Pancreas (tissue), 10 donors: ENCODE results near the gene MYO9B. TPM values are rescaled to one million over a fixed set of nuclear protein-coding genes. Genes with fewer than 3 reads are reported as not detected.

ENCODE experiments used
- ATAC-seq, 4 donors: fragments of 200-7000 bp; cut with Tn5 transposase; one replicate each; pipeline versions ENCODE4 v1.8.0 to v1.9.1; 2020; ENCODE audit warnings: mild to moderate bottlenecking in 4 of 4, moderate library complexity in 4 of 4
- DNase-seq, 6 donors: peaks; one replicate each; pipeline ENCODE4 v3.0.0-alpha.2; 2020
- FAIRE-seq: peaks from 2 replicates; lab custom pipeline; 2012; peaks lifted over from hg19 to GRCh38; lab: Jason Lieb, UNC
- H3K27ac ChIP-seq, 4 donors: fragments of 200-600 bp; sonication (generic); 1 replicate in 3 of 4; 2 replicates in 1 of 4; pipeline versions ENCODE4 v1.5.0 to v1.8.0; 2020
- H3K27me3 ChIP-seq, 4 donors: fragments of 200-600 bp; one replicate each; pipeline ENCODE4 v1.8.0; 2021
- H3K36me3 ChIP-seq, 3 donors: fragments of 200-600 bp; sonication (generic) in 1 of 3; one replicate each; pipeline versions ENCODE4 v1.5.0 to v1.8.0; 2020 to 2021
- H3K4me1 ChIP-seq, 3 donors: fragments of 200-600 bp; one replicate each; pipeline ENCODE4 v1.8.0; 2021
- H3K4me3 ChIP-seq, 4 donors: fragments of 200-600 bp; sonication (generic) in 2 of 4; one replicate each; pipeline versions ENCODE4 v1.5.0 to v1.8.0; 2020 to 2021
- H3K9me3 ChIP-seq, 4 donors: fragments of 200-600 bp; one replicate each; pipeline ENCODE4 v1.8.0; 2021
- WGBS, 2 donors: extraction: QIAGEN DNeasy Blood & Tissue Kit; methylation state at CpG; one replicate each; pipeline ENCODE4 v1.1.7; 2013; 5-methylcytosine and 5-hydroxymethylcytosine counted together
- intact Hi-C, 3 donors: fragments of 100-400 bp; cut with DNase I; formaldehyde crosslinking; loops; one replicate each; pipeline versions ENCODE4 v1.11.1 to v1.14.2; 2022
- polyA plus RNA-seq, 2 donors: library from polyadenylated mRNA; stranded (reverse); fragments of 200-250 nt; gene quantifications; one replicate each; pipeline ENCODE4 v1.2.3, GENCODE V29; 2013
- total RNA-seq, 6 donors: library from RNA; stranded (reverse); fragmentation: NEBNext Ultra II Directional in 4 of 6; extraction: Animal tissue kit (Norgen Biotek cat#: 25700) in 4 of 6; gene quantifications; one replicate each; pipeline versions ENCODE4 v1.2.1 to v1.2.4, GENCODE V29; 2021 to 2023
- TF ChIP-seq, protein P1 (sequence below), 4 donors: fragments of 200-600 bp; sonication (generic) in 3 of 4; IDR thresholded peaks; one replicate each; pipeline versions ENCODE4 v1.5.0 to v1.8.0; 2021; ENCODE audit warnings: antibody characterized with exemption in 4 of 4
- donor health status: healthy with polysubstance abuse.
- donor health status: DM: no; HTN: no; CAD: no; lungs with moderate emphysema.
- donor health status: DM: no; HTN: no; CAD: no.
- donor health status: control.
- donor health status: control.
- donor health status: Bipolar disorder and iron deficiency.
- donor health status: DM: yes; HTN: yes; CAD: no.
- donor health status: DM: no; HTN: no; CAD: no.
- donor health status: DM: no; HTN: no; CAD: no.
- donor health status: DM: yes; HTN: yes; CAD: no.

The MYO9B gene
- total and polyA plus RNA-seq, 8 donors, result 16.6 to 53.4 (median 23.4) TPM

DNA sequence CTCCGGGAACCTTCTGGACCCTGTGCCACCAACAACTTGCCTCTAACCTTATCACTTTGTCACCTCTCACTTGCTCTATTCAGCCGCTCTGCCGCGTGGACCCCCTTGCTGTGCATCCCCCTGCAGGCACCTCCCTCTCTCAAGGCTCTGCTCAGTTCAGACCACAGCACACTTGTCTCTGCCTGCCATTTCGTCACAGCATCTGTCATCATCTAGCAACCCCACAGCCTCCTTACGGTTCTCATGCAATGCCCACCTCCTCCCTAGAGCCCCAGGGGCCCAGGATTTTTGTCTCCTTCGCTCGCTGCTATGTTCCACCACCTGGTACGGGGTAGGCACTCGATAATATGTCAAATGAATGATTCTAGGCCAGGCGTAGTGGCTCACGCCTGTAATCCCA lies 5.2 kb upstream of the MYO9B start:
- TF ChIP-seq, protein P1, sequence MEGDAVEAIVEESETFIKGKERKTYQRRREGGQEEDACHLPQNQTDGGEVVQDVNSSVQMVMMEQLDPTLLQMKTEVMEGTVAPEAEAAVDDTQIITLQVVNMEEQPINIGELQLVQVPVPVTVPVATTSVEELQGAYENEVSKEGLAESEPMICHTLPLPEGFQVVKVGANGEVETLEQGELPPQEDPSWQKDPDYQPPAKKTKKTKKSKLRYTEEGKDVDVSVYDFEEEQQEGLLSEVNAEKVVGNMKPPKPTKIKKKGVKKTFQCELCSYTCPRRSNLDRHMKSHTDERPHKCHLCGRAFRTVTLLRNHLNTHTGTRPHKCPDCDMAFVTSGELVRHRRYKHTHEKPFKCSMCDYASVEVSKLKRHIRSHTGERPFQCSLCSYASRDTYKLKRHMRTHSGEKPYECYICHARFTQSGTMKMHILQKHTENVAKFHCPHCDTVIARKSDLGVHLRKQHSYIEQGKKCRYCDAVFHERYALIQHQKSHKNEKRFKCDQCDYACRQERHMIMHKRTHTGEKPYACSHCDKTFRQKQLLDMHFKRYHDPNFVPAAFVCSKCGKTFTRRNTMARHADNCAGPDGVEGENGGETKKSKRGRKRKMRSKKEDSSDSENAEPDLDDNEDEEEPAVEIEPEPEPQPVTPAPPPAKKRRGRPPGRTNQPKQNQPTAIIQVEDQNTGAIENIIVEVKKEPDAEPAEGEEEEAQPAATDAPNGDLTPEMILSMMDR (IDR thresholded peaks at IDR 0.05), result no peak
- Histone ChIP-seq H3K27me3 (no peaks in the 10 kb centered on the region), H3K4me1 (peaks cover 0 to 8% (median 4%) of the 10 kb centered on the region in 3 donors), H3K9me3 (no peaks in the 10 kb centered on the region), H3K27ac (no peak overlapping the region), H3K36me3 (no peaks in the 10 kb centered on the region), H3K4me3 (no peak overlapping the region)
- no peak for ATAC-seq
- DNase-seq, result no peak
- intact Hi-C loops, result no loop called here
- 89 to 92% methylated on average over 12 of the region's 12 CpGs for WGBS, 2 donors
- FAIRE-seq, result no peak

- DNase-seq, result no peak
- no peaks in the 10 kb centered on the region for H3K9me3 ChIP-seq
- FAIRE-seq, result no peak
- H3K4me1 ChIP-seq, result peaks cover 0 to 8% (median 4%) of the 10 kb centered on the region in 3 donors
- H3K27me3 ChIP-seq, result no peaks in the 10 kb centered on the region
- no peak overlapping the region for H3K4me3 ChIP-seq
- ATAC-seq, result no peak
- 85 to 87% methylated on average over 7 of the region's 7 CpGs for WGBS, 2 donors
- intact Hi-C loops, result no loop called here
- TF ChIP-seq, protein P1 (IDR thresholded peaks at IDR 0.05), result no peak
- no peaks in the 10 kb centered on the region for H3K36me3 ChIP-seq
- H3K27ac ChIP-seq, result no peak overlapping the region
These were observed 4.7 kb upstream of the MYO9B start for GRCh38 chr19:17070912-17071311.

DNA sequence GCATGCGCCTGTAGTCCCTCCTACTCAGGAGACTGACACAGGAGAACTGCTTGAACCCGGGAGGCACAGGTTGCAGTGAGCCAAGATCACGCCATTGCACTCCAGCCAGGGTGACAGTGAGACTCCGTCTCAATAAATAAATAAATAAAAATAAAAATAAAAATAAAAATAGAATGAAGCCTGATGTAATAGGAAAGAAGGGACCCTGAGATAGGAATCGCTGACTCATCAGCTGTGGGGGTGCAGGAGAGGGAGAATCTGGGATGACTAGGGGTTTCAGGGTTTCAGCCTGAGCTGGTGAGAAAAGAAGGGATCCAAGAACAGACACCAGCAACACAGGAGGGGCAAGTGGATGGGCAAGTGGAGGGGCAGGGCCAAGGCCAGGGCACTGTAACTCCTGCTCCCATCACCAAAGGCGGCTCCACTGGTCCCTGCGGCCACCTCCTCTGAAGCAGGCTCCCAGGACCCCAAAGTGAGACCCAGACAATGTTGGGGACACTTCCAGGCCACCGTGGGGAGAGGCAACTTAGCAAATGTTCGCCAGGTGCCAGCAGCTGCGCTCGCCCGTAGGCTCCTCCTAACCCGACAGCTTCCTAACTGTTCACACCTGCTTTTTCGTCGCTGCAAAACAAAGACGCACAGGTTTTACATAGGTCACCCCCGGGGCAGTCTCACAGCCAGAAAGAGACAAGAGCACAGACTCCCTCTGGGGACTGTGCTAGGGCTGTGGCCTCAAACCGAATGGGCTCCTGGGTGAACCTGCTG lies 1.5 kb upstream of the MYO9B start:
- peaks cover 0 to 17% (median 0%) of the 10 kb centered on the region in 3 donors for H3K4me1 ChIP-seq
- H3K4me3 ChIP-seq, result peak overlapping the region; percentile 51 to 95 (median 81)
- no peaks in the 10 kb centered on the region for H3K36me3 ChIP-seq
- H3K9me3 ChIP-seq, result no peaks in the 10 kb centered on the region
- 37 to 40% methylated on average over 18 of the region's 18 CpGs for WGBS, 2 donors
- DNase-seq (peak in 1 of 6 donors; percentile 24), FAIRE-seq (no peak), ATAC-seq (no peak)
- H3K27me3 ChIP-seq, result no peaks in the 10 kb centered on the region
- intact Hi-C loops, result no loop called here
- TF ChIP-seq, protein P1 (IDR thresholded peaks at IDR 0.05), result no peak
- peak overlapping the region in 2 of 4 donors; percentile 69 to 72 for H3K27ac ChIP-seq

GRCh38 chr19:17074634-17075034 lies 943 bp upstream of the MYO9B start:
- FAIRE-seq, result no peak
- H3K4me1 ChIP-seq, result peaks cover 0 to 17% (median 0%) of the 10 kb centered on the region in 3 donors

More at GRCh38 chr19:17074634-17075034, 943 bp upstream of the MYO9B start:
- TF ChIP-seq, protein P1 (IDR thresholded peaks at IDR 0.05), result no peak
- 2 to 6% methylated on average over 11 of the region's 11 CpGs for WGBS, 2 donors
- Histone ChIP-seq H3K9me3 (no peaks in the 10 kb centered on the region), H3K27me3 (no peaks in the 10 kb centered on the region), H3K36me3 (no peaks in the 10 kb centered on the region), H3K4me3 (peak overlapping the region; percentile 51 to 95 (median 81)), H3K27ac (peak overlapping the region; percentile 13 to 72 (median 61))
- ATAC-seq, result no peak
- intact Hi-C loops, result no loop called here
- no peak for DNase-seq
